B cell (primary cell): ENCODE results near the gene AKR1B15.

Experiments
- CTCF ChIP-seq: fragments of 200-600 bp; IDR thresholded peaks from one replicate; pipeline ENCODE4 v1.8.0; 2022; ENCODE audit warnings: antibody characterized with exemption, mild to moderate bottlenecking
- EZH2 ChIP-seq: IDR thresholded peaks from 2 replicates; pipeline ENCODE4 v1.6.1; 2012; ENCODE audit warnings: borderline replicate concordance, low read depth, mild to moderate bottlenecking, moderate library complexity, low read length; ENCODE audit not compliant: insufficient read depth, poor library complexity, severe bottlenecking

- TF ChIP-seq CTCF (no peak), EZH2 (no peak)
These were observed 18.5 kb downstream of the AKR1B15 start for GRCh38 chr7:134567368-134567767.
